DND-41 (cell line): Measurements from ENCODE around the gene CNST.

Experiments used
- CTCF ChIP-seq: IDR thresholded peaks from 2 replicates; pipeline ENCODE4 v1.5.1; 2012; ENCODE audit warnings: borderline replicate concordance, low read length, moderate library complexity, mild to moderate bottlenecking; ENCODE audit not compliant: poor library complexity, severe bottlenecking; ENCODE audit errors: extremely low read depth
- EZH2 ChIP-seq: IDR thresholded peaks from 3 replicates; pipeline ENCODE4 v1.6.1; 2012; ENCODE audit warnings: borderline replicate concordance, low read depth, mild to moderate bottlenecking, moderate library complexity, low read length, inconsistent platforms; ENCODE audit not compliant: severe bottlenecking

- TF ChIP-seq CTCF (no peak), EZH2 (no peak)
Measured at GRCh38 chr1:246629030-246629429, 62.8 kb downstream of the CNST start.
